GM10248 (cell line): ENCODE results near the gene SYT3.

ENCODE experiments used
- CTCF ChIA-PET: fragments of 300-600 bp; sonication (Branson Sonifier 250); formaldehyde crosslinking; extraction: SDS; loops from one replicate; lab custom pipeline; 2021; ENCODE audit warnings: antibody characterized with exemption; lab: Yijun Ruan, JAX
- POLR2A ChIA-PET: fragments of 350-650 bp; sonication (Branson Sonifier 250); formaldehyde crosslinking; extraction: SDS; loops from one replicate; lab custom pipeline; 2020; ENCODE audit warnings: antibody characterized with exemption; lab: Yijun Ruan, JAX
- DNase-seq: peaks from one replicate; pipeline ENCODE4 v3.0.0; 2012; ENCODE audit errors: extremely low spot score
- TF ChIP-seq, protein P1 (sequence below): IDR thresholded peaks from 2 replicates; pipeline ENCODE4 v1.5.1; 2012; ENCODE audit warnings: mild to moderate bottlenecking, low read depth; ENCODE audit errors: extremely low read depth, missing control alignments, control extremely low read depth

SYT3 gene

DNA sequence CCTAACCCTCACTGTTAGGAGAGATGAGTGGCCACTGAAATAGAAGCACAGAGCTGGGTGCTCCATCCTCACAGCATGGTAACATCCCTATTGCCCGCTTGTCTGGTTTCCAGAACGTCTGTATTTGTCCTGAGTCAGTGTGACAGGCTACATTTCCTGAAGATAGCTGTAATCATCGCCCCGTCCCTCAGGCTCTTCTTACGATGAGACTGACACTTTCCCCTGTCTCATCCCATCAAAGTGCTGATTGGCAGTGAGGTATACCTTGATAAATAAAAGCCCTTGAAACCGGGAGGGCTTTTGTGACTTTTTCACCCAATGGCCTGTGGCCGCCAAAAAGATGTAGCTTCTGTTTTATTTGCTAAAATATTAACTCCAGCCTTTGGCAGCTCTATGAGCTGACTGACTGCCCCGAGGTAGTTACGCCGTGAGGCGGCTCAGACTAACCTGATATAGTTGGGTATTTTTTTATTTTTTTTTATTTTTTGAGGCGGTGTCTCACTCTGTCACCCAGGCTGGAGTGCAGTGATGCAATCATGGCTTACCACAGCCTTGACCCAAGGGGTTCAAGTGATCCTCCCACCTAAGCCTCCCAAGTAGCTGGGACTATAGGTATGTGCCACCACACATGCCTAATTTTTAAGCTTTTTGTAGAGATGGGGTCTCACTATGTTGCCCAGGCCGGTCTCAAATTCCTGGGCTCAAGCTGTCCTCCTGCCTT is 65.8 kb downstream of the SYT3 start:
- DNase-seq = no peak
- POLR2A ChIA-PET = no interaction called here
- TF ChIP-seq, protein P1, sequence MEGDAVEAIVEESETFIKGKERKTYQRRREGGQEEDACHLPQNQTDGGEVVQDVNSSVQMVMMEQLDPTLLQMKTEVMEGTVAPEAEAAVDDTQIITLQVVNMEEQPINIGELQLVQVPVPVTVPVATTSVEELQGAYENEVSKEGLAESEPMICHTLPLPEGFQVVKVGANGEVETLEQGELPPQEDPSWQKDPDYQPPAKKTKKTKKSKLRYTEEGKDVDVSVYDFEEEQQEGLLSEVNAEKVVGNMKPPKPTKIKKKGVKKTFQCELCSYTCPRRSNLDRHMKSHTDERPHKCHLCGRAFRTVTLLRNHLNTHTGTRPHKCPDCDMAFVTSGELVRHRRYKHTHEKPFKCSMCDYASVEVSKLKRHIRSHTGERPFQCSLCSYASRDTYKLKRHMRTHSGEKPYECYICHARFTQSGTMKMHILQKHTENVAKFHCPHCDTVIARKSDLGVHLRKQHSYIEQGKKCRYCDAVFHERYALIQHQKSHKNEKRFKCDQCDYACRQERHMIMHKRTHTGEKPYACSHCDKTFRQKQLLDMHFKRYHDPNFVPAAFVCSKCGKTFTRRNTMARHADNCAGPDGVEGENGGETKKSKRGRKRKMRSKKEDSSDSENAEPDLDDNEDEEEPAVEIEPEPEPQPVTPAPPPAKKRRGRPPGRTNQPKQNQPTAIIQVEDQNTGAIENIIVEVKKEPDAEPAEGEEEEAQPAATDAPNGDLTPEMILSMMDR = no peak
- CTCF ChIA-PET = interaction anchor here (1.4 to 5.3 kb wide), 2 partner anchors 17 to 22 kb away, joined by 3 to 32 read pairs; no protein-coding TSS in a partner anchor
